Loucy (cell line): ENCODE measurements around the gene ZFR.

Source experiments
- EZH2phosphoT487 ChIP-seq: fragments of 200-600 bp; IDR thresholded peaks from 2 replicates; pipeline ENCODE4 v1.6.1; 2018; ENCODE audit warnings: antibody characterized with exemption, mild to moderate bottlenecking, moderate library complexity, borderline replicate concordance
- TF ChIP-seq, protein P1 (sequence below): fragments of 200-600 bp; sonication (generic); conservative IDR thresholded peaks from 2 replicates; pipeline ENCODE4 v1.5.1; 2014; ENCODE audit warnings: mild to moderate bottlenecking, antibody characterized with exemption, low read length

DNA sequence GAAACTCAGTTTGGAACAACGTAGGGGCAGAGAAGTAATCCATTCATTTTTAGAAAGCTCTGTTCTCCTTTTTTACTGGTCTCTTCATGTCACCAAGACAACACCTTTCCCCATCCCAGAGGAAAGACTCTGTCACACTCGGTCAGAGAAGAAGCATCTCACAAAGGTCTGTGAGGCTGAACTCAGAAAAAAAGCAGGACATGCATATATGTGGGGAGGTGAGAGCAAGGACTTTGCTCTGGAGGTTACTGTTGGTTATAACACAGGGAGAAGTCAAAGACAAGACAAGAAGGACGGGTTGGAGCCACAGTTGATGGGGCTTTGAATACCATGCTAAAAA is 112.6 kb downstream of the ZFR start:
- TF ChIP-seq, protein P1, sequence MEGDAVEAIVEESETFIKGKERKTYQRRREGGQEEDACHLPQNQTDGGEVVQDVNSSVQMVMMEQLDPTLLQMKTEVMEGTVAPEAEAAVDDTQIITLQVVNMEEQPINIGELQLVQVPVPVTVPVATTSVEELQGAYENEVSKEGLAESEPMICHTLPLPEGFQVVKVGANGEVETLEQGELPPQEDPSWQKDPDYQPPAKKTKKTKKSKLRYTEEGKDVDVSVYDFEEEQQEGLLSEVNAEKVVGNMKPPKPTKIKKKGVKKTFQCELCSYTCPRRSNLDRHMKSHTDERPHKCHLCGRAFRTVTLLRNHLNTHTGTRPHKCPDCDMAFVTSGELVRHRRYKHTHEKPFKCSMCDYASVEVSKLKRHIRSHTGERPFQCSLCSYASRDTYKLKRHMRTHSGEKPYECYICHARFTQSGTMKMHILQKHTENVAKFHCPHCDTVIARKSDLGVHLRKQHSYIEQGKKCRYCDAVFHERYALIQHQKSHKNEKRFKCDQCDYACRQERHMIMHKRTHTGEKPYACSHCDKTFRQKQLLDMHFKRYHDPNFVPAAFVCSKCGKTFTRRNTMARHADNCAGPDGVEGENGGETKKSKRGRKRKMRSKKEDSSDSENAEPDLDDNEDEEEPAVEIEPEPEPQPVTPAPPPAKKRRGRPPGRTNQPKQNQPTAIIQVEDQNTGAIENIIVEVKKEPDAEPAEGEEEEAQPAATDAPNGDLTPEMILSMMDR: no peak
- no peak for TF ChIP-seq EZH2phosphoT487
